PFSK-1 (cell line): ENCODE measurements around the gene TFF2.

ENCODE experiments used
- FOXP2 ChIP-seq: optimal IDR thresholded peaks from 2 replicates; pipeline ENCODE3; 2011; ENCODE audit warnings: borderline replicate concordance, control low read depth, inconsistent platforms; ENCODE audit not compliant: insufficient read depth; ENCODE audit errors: extremely low read length, extremely low read depth
- POLR2AphosphoS5 ChIP-seq: IDR thresholded peaks from 2 replicates; pipeline ENCODE4 v1.6.1; 2012; ENCODE audit warnings: low read depth, mild to moderate bottlenecking, control low read depth, low read length, moderate library complexity
- TAF1 ChIP-seq: IDR thresholded peaks from 2 replicates; pipeline ENCODE4 v1.6.1; 2012; ENCODE audit warnings: low read length, control low read depth, borderline replicate concordance; ENCODE audit not compliant: insufficient read depth

DNA sequence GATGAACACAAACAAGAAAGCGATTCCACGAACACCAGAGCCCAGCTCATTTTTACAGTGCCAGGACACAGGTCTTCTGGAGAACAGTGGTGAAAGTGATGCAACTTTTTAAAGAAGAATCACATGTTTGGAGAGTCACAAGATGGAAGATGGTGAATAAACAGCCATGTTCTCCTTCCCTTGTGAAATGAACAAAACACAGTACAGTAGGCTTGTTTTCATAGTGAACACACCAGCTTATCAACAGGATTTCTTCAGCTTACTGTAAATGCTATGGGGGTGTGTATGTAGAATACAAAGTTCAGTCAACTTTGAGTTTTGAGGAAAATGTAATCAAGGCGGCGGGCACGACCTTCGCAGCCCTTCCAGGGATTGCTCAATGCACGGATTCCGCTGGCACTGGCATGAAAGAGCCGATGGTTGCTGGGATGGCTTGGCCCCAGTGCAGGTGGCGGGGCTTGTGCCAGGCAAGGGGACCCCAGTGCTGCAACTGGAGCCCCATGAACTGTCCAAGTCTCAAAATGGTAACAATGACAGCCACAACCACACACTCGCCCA is 35.3 kb upstream of the TFF2 start:
- no peak for TF ChIP-seq POLR2AphosphoS5
- no peak for TF ChIP-seq TAF1
- TF ChIP-seq FOXP2, result no peak
